H1 (cell line): ENCODE results near the gene PIEZO1. TPM values are rescaled to one million over a fixed set of nuclear protein-coding genes. Genes with fewer than 3 reads are reported as not detected.

Experiments used
- CTCF ChIA-PET: fragments of 300-600 bp; sonication (Branson Sonifier 250); formaldehyde crosslinking; loops from one replicate; lab custom pipeline; 2021; ENCODE audit not compliant: partially characterized antibody; lab: Charles Lee
- POLR2A ChIA-PET: fragments of 300-600 bp; sonication (Branson Sonifier 250); formaldehyde crosslinking; loops from one replicate; lab custom pipeline; 2021; ENCODE audit warnings: inconsistent platforms; ENCODE audit not compliant: partially characterized antibody; lab: Charles Lee
- DNase-seq, 2 experiments: peaks; one replicate each; pipeline versions ENCODE4 v3.0.0 to v3.0.0-alpha.2; 2010 to 2022; ENCODE audit warnings: low spot score in 2 of 2, low read depth in 1 of 2, mixed read lengths in 1 of 2
- FAIRE-seq: peaks from 2 replicates; lab custom pipeline; 2011; peaks lifted over from hg19 to GRCh38; lab: Jason Lieb, UNC
- H2AFZ ChIP-seq: 2 replicates; pipeline ENCODE4 v1.8.1; 2012; ENCODE audit warnings: low read length, inconsistent platforms
- H2AK5ac ChIP-seq: 2 replicates; pipeline ENCODE4 v1.6.1; 2013; ENCODE audit warnings: low read depth, low read length
- H2BK120ac ChIP-seq: replicated peaks from 2 replicates; pipeline ENCODE3; 2013; ENCODE audit warnings: low read depth, low read length, inconsistent platforms
- H2BK12ac ChIP-seq: 2 replicates; pipeline ENCODE4 v1.6.1; 2013; ENCODE audit warnings: low read depth, low read length
- H2BK15ac ChIP-seq: 2 replicates; pipeline ENCODE4 v1.6.1; 2013; ENCODE audit warnings: low read length
- H2BK20ac ChIP-seq: 2 replicates; pipeline ENCODE4 v1.6.1; 2013; ENCODE audit warnings: low read length
- H2BK5ac ChIP-seq: 2 replicates; pipeline ENCODE4 v1.6.1; 2013; ENCODE audit warnings: low read depth, low read length
- H3K14ac ChIP-seq: 2 replicates; pipeline ENCODE4 v1.6.1; 2013; ENCODE audit warnings: inconsistent platforms; ENCODE audit not compliant: insufficient read length
- H3K18ac ChIP-seq: 2 replicates; pipeline ENCODE4 v1.6.1; 2013; ENCODE audit warnings: low read length; ENCODE audit errors: extremely low read depth
- H3K23ac ChIP-seq: 2 replicates; pipeline ENCODE4 v1.6.1; 2013; ENCODE audit warnings: inconsistent platforms; ENCODE audit not compliant: insufficient read length
- H3K23me2 ChIP-seq: 2 replicates; pipeline ENCODE4 v1.6.1; 2013; ENCODE audit warnings: low read depth, low read length
- H3K27ac ChIP-seq: 2 replicates; pipeline ENCODE4 v1.6.1; 2011; ENCODE audit warnings: low read depth, low read length, inconsistent platforms
- H3K27me3 ChIP-seq, 4 experiments: replicated peaks in 1 of 4; 1 replicate in 1 of 4; 2 replicates in 3 of 4; pipeline versions ENCODE4 v1.6.1 to v1.8.1; 2011 to 2013; ENCODE audit warnings: low read length in 3 of 4, mild to moderate bottlenecking in 3 of 4, inconsistent platforms in 2 of 4, mixed read lengths in 2 of 4, moderate library complexity in 1 of 4; ENCODE audit not compliant: control insufficient read depth in 3 of 4, insufficient read depth in 3 of 4; ENCODE audit errors: extremely low read depth in 1 of 4
- H3K36me3 ChIP-seq, 4 experiments: 2 replicates each; pipeline versions ENCODE4 v1.6.1 to v1.8.1; 2011 to 2013; ENCODE audit warnings: mild to moderate bottlenecking in 4 of 4, low read length in 3 of 4, moderate library complexity in 2 of 4, control low read depth in 1 of 4, inconsistent platforms in 1 of 4; ENCODE audit not compliant: insufficient read depth in 4 of 4, control insufficient read depth in 2 of 4
- H3K4ac ChIP-seq: replicated peaks from 2 replicates; pipeline ENCODE3; 2013; ENCODE audit warnings: low read length, low read depth, mixed read lengths, inconsistent platforms; ENCODE audit not compliant: insufficient read length
- H3K4me1 ChIP-seq, 4 experiments: replicated peaks in 1 of 4; 1 replicate in 1 of 4; 2 replicates in 3 of 4; pipeline versions ENCODE4 v1.6.1 to v1.8.1; 2011 to 2013; ENCODE audit warnings: low read length in 3 of 4, inconsistent platforms in 2 of 4, mixed read lengths in 1 of 4; ENCODE audit not compliant: insufficient read depth in 4 of 4, control insufficient read depth in 3 of 4
- H3K4me2 ChIP-seq, 2 experiments: 2 replicates each; pipeline versions ENCODE4 v1.6.1 to v1.8.1; 2011 to 2013; ENCODE audit warnings: low read depth in 2 of 2, low read length in 2 of 2, control low read depth in 1 of 2, inconsistent platforms in 1 of 2, mild to moderate bottlenecking in 1 of 2; ENCODE audit not compliant: insufficient read depth in 1 of 2
- H3K4me3 ChIP-seq, 4 experiments: fragments of 200-600, 300-600 bp in 1 of 4; sonication (generic), shearing (Covaris generic), sonication (Bioruptor Twin) in 1 of 4; 2 replicates each; pipeline versions ENCODE4 v1.5.1 to v1.8.1; 2011 to 2016; ENCODE audit warnings: low read length in 4 of 4, low read depth in 3 of 4, control low read depth in 2 of 4, inconsistent platforms in 2 of 4, mild to moderate bottlenecking in 2 of 4, mixed read lengths in 1 of 4, moderate library complexity in 1 of 4; ENCODE audit not compliant: insufficient read depth in 2 of 4; ENCODE audit errors: extremely low read depth in 1 of 4
- H3K56ac ChIP-seq: replicated peaks from 2 replicates; pipeline ENCODE3; 2013; ENCODE audit warnings: low read depth, mild to moderate bottlenecking, mixed read lengths, low read length, inconsistent platforms; ENCODE audit not compliant: insufficient read length
- H3K79me1 ChIP-seq: 2 replicates; pipeline ENCODE4 v1.6.1; 2013; ENCODE audit warnings: low read depth, low read length, control low read depth
- H3K79me2 ChIP-seq, 2 experiments: 2 replicates each; pipeline versions ENCODE4 v1.6.1 to v1.8.1; 2012 to 2013; ENCODE audit warnings: low read length in 2 of 2, mild to moderate bottlenecking in 2 of 2, inconsistent platforms in 1 of 2; ENCODE audit not compliant: insufficient read depth in 2 of 2, control insufficient read depth in 1 of 2
- H3K9ac ChIP-seq, 4 experiments: replicated peaks in 1 of 4; 1 replicate in 1 of 4; 2 replicates in 3 of 4; pipeline versions ENCODE4 v1.6.1 to v1.8.1; 2011 to 2013; ENCODE audit warnings: low read depth in 3 of 4, low read length in 3 of 4, control low read depth in 2 of 4, mild to moderate bottlenecking in 2 of 4, moderate library complexity in 2 of 4, inconsistent platforms in 1 of 4; ENCODE audit errors: extremely low read depth in 1 of 4
- H3K9me3 ChIP-seq, 2 experiments: 2 replicates each; pipeline versions ENCODE4 v1.6.1 to v1.8.1; 2012 to 2013; ENCODE audit warnings: mild to moderate bottlenecking in 2 of 2, moderate library complexity in 2 of 2, control low read depth in 1 of 2, inconsistent platforms in 1 of 2, low read depth in 1 of 2, low read length in 1 of 2, mixed read lengths in 1 of 2; ENCODE audit not compliant: insufficient read depth in 2 of 2
- H4K20me1 ChIP-seq, 2 experiments: replicated peaks in 1 of 2; 2 replicates each; pipeline versions ENCODE3 to v1.8.1; 2011 to 2013; ENCODE audit warnings: inconsistent platforms in 2 of 2, low read length in 2 of 2, mild to moderate bottlenecking in 1 of 2; ENCODE audit not compliant: insufficient read depth in 2 of 2, control insufficient read depth in 1 of 2
- H4K5ac ChIP-seq: 2 replicates; pipeline ENCODE4 v1.6.1; 2013; ENCODE audit warnings: low read length, low read depth, mixed read lengths, inconsistent platforms; ENCODE audit not compliant: insufficient read length
- H4K8ac ChIP-seq: 2 replicates; pipeline ENCODE4 v1.8.0; 2013; ENCODE audit warnings: mild to moderate bottlenecking, moderate library complexity, low read length, inconsistent platforms; ENCODE audit not compliant: insufficient read depth; ENCODE audit errors: extremely low read depth
- H4K91ac ChIP-seq: replicated peaks from 2 replicates; pipeline ENCODE3; 2013; ENCODE audit warnings: low read length, mixed read lengths, inconsistent platforms; ENCODE audit not compliant: insufficient read length
- CTBP2 ChIP-seq: IDR thresholded peaks from 2 replicates; pipeline ENCODE4 v1.7.0; 2011; ENCODE audit warnings: borderline replicate concordance, mild to moderate bottlenecking, moderate library complexity, mixed read lengths, low read length; ENCODE audit not compliant: insufficient read depth, insufficient read length
- HDAC6 ChIP-seq: IDR thresholded peaks from one replicate; pipeline ENCODE4 v1.7.1; 2012; ENCODE audit warnings: low read depth, mild to moderate bottlenecking, inconsistent platforms, low read length, moderate library complexity
- JUN ChIP-seq: IDR thresholded peaks from 2 replicates; pipeline ENCODE4 v1.6.1; 2011; ENCODE audit warnings: low read depth, mild to moderate bottlenecking, improper control_type of control experiment, low read length
- POU5F1 ChIP-seq: IDR thresholded peaks from 2 replicates; pipeline ENCODE4 v1.6.1; 2011; ENCODE audit warnings: low read depth, mild to moderate bottlenecking, low read length, moderate library complexity
- SP2 ChIP-seq: IDR thresholded peaks from 2 replicates; pipeline ENCODE4 v1.6.1; 2012; ENCODE audit warnings: mild to moderate bottlenecking, low read length, inconsistent platforms
- YY1 ChIP-seq: IDR thresholded peaks from 2 replicates; pipeline ENCODE4 v1.6.1; 2011; ENCODE audit warnings: low read depth, mild to moderate bottlenecking, low read length
- WGBS, 2 experiments: shearing (Covaris generic) in 1 of 2; methylation state at CpG; one replicate each; pipeline versions ENCODE4 v1.1.6 to v1.1.7; 2013 to 2015; ENCODE audit warnings: low lambda C conversion rate in 2 of 2, mixed read lengths in 2 of 2, inconsistent platforms in 1 of 2, low coverage in 1 of 2, missing lambda C conversion rate in 1 of 2; ENCODE audit not compliant: insufficient replicate concordance in 2 of 2, insufficient coverage in 1 of 2, insufficient read length in 1 of 2; ENCODE audit errors: extremely low coverage in 1 of 2, missing lambda C conversion rate in 1 of 2; 5-methylcytosine and 5-hydroxymethylcytosine counted together
- polyA plus RNA-seq, 7 experiments: library from polyadenylated mRNA; depleted of rRNA in 3 of 7; stranded (reverse) in 5 of 7; unstranded in 2 of 7; fragments of >200 nt in 5 of 7; fragments of 200-250 nt in 2 of 7; gene quantifications; 1 replicate in 5 of 7; 2 replicates in 1 of 7; 4 replicates in 1 of 7; pipeline versions ENCODE4 v1.2.1 to v1.2.3, GENCODE V29; 2011 to 2013; ENCODE audit warnings: missing spikeins in 2 of 7, mixed read lengths in 2 of 7
- total RNA-seq: library from RNA; stranded (reverse); fragmentation: NEBNext Ultra II Directional; extraction: Animal tissue kit (Norgen Biotek cat#: 25700); gene quantifications from 2 replicates; pipeline ENCODE4 v1.2.1, GENCODE V29; 2021
- TF ChIP-seq, protein P1 (sequence below): IDR thresholded peaks from 2 replicates; pipeline ENCODE4 v1.6.1; 2011; ENCODE audit warnings: low read length, improper control_type of control experiment
- TF ChIP-seq, protein P2 (sequence below): IDR thresholded peaks from 2 replicates; pipeline ENCODE4 v1.6.1; 2012; ENCODE audit warnings: inconsistent platforms

The PIEZO1 gene
- total and polyA plus RNA-seq, 2 of the 8 experiments (the other 6 are each of a cell fraction or from before 2014, with no cell fraction given), result 42.3 to 67.5 TPM

DNA sequence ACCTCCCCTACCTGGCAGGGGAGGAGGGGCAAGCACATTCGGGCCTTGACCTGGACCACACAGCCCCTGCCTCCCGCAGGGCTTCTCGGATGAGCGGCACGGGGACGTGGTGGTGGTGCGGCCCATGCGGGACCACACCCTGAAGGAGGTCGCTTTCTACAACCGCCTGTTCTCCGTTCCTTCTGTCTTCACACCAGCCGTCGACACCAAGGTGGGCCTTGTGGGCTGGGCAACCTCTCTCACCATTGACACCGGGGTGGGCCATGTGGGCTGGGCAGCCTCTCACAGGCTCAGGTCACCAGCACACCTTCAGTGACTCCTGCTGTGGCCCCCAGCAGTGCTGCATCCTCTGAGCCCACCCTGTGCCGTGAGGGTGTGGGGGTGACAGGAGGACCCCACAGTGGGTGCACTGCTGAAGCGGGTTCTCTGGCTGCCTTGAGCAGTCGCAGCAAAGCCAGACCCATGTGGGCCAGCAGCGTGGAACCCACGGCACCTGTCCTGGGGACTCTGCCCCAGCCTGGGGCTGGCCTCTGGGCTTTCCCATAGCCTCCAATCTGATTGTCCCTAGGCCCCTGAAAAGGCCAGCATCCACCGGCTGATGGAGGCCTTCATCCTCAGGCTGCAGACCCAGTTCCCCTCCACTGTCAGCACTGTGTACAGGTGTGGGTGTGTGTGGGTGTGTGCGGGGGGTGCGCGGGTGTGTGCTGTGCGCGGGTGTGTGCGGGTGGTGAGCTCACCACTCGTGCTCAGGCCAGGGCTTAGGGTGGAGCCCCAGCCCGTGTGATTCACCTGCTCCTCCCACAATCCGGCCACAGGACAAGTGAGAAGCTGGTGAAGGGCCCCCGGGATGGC lies 71.2 kb downstream of the PIEZO1 start:
- no peak overlapping the region for H3K56ac ChIP-seq
- 91% methylated on average over 29 of the region's 30 CpGs; no CpG with 5 or more reads in 1 of the 2 experiments for WGBS, 2 experiments
- H4K91ac ChIP-seq, result no peak overlapping the region
- H2BK12ac ChIP-seq, result no peak overlapping the region
- no peak overlapping the region for H4K5ac ChIP-seq
- no peaks in the 10 kb centered on the region for H3K23me2 ChIP-seq
- peaks cover 0 to 1% of the 10 kb centered on the region in 2 experiments; a peak in 1 of 4 replicates for H3K79me2 ChIP-seq
- no peak overlapping the region; the same call in 1 of the 2 replicates for H4K8ac ChIP-seq
- H3K4ac ChIP-seq, result no peak overlapping the region
- peaks cover 0 to 3% (median 0%) of the 10 kb centered on the region in 4 experiments; a peak in 1 of 7 replicates for H3K4me1 ChIP-seq
- H2BK120ac ChIP-seq, result no peak overlapping the region
- H3K9ac ChIP-seq, result no peak overlapping the region
- H3K9me3 ChIP-seq, result no peaks in the 10 kb centered on the region
- no peak overlapping the region for H3K4me3 ChIP-seq
- peaks cover 4 to 31% (median 18%) of the 10 kb centered on the region in 4 experiments; a peak in 5 of 8 replicates for H3K36me3 ChIP-seq
- no peak overlapping the region for H2BK15ac ChIP-seq
- FAIRE-seq (no peak), DNase-seq (no peak)
- no peak overlapping the region for H3K23ac ChIP-seq
- no peak overlapping the region for H2AFZ ChIP-seq
- ChIA-PET CTCF (interaction anchor here (1.5 to 6.3 kb wide), 4 partner anchors 8 to 85 kb away, joined by 4 to 33 read pairs (median 10); partner anchors contain the start of genes CTU2 and RNF166), POLR2A (interaction anchor here (1.8 kb wide), 1 partner anchor 8 kb away, joined by 8 read pairs; the partner anchor contains the start of genes CTU2 and RNF166)
- no peak overlapping the region for H2AK5ac ChIP-seq
- H3K27ac ChIP-seq, result no peak overlapping the region
- no peak overlapping the region for H3K4me2 ChIP-seq
- no peak overlapping the region for H2BK20ac ChIP-seq
- peaks cover 4% of the 10 kb centered on the region for H3K79me1 ChIP-seq
- H3K14ac ChIP-seq, result no peak overlapping the region
- no peak overlapping the region for H2BK5ac ChIP-seq
- peaks cover 6 to 10% of the 10 kb centered on the region in 2 experiments for H4K20me1 ChIP-seq
- H3K18ac ChIP-seq, result no peak overlapping the region
- H3K27me3 ChIP-seq, result no peaks in the 10 kb centered on the region
- TF ChIP-seq, protein P1, sequence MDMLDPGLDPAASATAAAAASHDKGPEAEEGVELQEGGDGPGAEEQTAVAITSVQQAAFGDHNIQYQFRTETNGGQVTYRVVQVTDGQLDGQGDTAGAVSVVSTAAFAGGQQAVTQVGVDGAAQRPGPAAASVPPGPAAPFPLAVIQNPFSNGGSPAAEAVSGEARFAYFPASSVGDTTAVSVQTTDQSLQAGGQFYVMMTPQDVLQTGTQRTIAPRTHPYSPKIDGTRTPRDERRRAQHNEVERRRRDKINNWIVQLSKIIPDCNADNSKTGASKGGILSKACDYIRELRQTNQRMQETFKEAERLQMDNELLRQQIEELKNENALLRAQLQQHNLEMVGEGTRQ, result no peak
- TF ChIP-seq CTBP2 (no peak), POU5F1 (no peak), JUN (no peak), SP2 (no peak), YY1 (no peak), HDAC6 (no peak)
- TF ChIP-seq, protein P2, sequence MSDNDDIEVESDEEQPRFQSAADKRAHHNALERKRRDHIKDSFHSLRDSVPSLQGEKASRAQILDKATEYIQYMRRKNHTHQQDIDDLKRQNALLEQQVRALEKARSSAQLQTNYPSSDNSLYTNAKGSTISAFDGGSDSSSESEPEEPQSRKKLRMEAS, result no peak
